ENCODE results near the gene VAV2. TPM values are rescaled to one million over a fixed set of nuclear protein-coding genes. Genes with fewer than 3 reads are reported as not detected.
"Not testable (repeated sequence)": the region's sequence is repeated elsewhere in the genome, so short reads cannot be mapped to it uniquely, and the experiment has no call there.

The VAV2 gene
- total RNA-seq, 1 donor from 2014 or later, result 34.8 TPM

- DNase-seq (ENCODE audit: low spot score) (no peak), ATAC-seq (no peak)
Measured at GRCh38 chr9:133777068-133777791, 214.9 kb downstream of the VAV2 start.

DNA sequence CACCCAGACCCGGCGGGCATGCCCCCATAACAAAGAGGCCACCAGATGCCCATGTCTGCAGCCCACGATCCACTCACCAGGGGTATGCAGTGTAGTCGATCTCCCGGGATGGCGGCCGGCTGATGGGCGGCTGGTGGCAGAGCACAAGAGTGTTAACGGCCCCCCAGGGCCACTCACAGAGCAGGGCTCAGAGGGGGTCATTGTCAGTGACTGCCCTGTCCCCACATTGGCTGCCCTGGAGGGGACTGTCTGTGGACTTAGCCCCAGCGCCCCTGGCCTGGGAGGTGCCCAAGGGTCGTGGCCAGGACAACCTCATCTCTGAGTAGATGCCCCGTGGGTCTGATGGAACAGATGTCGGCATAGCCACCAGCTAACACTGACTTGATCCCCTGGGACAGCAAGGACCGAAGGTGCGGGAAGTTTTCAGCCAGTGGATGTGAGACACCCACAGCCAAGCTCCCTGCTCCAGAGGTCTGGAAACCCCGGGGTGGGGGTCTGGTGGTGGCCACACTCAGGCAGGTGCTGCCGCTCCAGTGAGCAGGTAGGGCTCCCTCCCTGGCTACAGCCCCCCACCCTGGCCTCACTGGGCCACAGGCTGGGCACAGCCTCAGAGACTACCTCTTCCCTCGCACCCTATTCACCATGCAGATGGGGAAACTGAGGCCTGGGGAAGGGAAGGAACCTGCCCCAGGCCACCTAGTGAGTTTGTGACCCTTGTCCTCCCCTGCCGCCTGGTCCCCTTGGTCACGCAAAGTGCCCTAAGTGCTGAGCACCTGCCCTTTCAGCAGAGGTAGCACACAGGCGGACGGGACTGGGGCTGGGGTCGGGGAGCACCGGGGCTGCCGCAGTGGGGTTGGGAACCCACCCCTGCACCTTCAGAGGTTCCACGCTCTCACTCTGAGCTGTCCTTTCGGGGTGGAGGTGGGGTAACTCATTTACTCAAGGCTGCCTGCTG, 215.9 kb downstream of the VAV2 start:
- no peak for DNase-seq (ENCODE audit: low spot score)
- peak; percentile 9 for ATAC-seq

GRCh38 chr9:133775291-133775690, 216.8 kb downstream of the VAV2 start:
- ATAC-seq (no peak), DNase-seq (ENCODE audit: low spot score) (no peak)

DNA sequence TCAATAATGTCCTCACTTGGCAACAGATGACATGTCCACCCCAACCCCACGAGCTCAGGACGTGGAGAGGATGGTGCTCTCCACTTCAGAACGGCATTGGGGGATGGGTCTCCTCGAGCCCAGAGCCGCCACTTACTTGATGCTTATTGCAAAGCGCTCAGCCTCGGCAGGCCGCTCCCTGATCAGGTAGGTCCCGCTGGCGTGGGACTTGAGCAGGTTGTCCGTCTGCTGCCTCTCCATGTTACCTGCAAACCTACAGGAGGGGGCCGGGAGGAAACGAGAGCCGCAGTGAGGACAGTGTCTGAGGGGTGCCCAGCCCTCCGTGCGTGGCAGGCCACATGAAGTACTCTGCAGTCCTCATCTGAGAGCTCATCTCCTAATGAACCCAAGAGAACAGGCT, 217.3 kb downstream of the VAV2 start:
- DNase-seq (ENCODE audit: low spot score) (no peak), ATAC-seq (no peak)

DNA sequence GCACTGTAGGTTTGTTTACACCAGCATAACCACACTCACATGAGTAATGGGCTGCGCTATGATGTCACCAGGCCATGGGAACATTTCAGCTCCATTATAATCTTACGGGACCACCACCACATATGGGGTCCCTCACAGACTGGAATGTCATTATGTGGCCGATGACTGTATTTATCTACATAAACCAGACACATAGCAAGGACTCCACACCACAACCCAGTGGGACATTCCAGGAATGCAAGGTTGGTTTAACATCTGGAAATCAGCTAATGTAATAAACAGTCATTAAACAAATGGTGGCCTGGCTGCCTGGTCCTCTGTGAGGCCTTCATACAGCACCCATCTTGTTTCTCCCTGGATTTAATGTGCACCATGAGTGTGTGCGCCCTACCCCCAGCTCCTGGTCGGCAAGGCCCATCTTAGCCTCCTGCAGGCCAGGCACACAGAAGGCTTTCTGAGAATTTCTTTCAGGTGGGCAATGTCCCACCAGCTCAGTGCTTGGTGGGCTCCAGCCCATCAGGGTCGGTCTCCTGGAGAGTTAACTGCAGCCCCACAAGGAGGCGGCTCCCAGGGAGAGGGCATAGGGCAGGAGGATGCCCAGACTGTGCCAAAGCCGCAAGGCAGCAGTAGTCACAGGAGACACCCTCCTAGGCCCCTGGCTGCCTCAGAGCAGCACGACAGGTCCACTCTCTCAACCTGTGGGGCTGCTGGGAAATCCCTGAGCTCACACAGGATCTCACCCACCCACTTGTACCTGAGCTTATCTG, 218.1 kb downstream of the VAV2 start:
- DNase-seq (ENCODE audit: low spot score) (no peak), ATAC-seq (no peak)

- DNase-seq (ENCODE audit: low spot score) (peak; percentile 33), ATAC-seq (no peak)
Measured at GRCh38 chr9:133772581-133772980, 219.5 kb downstream of the VAV2 start.

DNA sequence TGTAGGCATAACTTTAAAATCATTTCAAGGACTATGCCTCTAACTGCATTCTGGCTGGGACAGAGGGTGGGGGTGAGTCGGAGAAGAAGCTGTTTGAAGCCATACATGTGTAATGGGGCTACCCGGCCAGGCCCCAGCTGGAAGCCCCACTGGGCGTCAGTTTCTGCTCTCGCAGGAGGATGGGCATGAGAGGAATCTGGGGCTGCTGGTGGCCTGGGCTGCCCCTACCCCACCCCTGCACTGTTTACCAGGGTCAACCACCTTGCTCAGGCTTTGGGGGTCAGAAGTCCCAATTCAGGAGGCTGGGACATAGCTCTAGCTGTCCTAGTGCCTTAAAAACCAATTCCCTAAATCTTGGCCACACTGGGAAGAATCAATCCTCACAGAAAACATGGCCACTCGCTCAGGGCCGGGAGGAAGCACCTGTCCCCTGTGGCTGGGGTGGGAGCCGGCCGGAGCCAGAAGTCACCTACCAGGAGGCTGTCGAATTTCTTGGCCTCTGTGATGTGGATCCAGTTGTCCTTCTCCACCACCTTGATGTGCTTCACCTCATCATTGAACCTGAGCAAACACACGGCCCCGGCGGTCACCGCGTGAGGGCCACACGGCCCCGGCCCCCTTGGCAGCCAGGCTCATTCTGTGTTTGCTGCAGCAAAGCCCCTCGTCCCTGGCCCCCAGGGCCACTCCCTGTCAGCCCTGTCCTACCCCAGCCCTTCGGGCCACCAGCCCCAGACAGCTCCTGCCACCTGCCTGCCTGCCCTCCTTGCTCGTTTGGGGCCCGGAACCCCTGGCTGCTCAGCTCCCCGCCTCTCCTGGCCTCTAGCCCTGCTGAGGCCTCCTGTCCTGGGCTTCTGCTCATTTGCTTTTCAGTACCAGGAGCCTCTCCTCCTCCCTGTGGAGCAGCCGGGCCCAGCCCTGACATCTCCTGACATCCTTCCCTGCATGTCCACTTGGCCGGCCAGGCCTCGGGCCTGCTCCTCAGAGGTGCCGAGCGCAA, 220.3 kb downstream of the VAV2 start:
- no peak for ATAC-seq
- DNase-seq (ENCODE audit: low spot score), result peak; percentile 43

- peak; percentile 17 for ATAC-seq
- peak; percentile 67 for DNase-seq (ENCODE audit: low spot score)
Measured at GRCh38 chr9:133770076-133770777, 221.9 kb downstream of the VAV2 start.

- ATAC-seq, result peak; percentile 18
- no peak for DNase-seq (ENCODE audit: low spot score)
Measured at GRCh38 chr9:133769511-133770075, 222.5 kb downstream of the VAV2 start.

DNA sequence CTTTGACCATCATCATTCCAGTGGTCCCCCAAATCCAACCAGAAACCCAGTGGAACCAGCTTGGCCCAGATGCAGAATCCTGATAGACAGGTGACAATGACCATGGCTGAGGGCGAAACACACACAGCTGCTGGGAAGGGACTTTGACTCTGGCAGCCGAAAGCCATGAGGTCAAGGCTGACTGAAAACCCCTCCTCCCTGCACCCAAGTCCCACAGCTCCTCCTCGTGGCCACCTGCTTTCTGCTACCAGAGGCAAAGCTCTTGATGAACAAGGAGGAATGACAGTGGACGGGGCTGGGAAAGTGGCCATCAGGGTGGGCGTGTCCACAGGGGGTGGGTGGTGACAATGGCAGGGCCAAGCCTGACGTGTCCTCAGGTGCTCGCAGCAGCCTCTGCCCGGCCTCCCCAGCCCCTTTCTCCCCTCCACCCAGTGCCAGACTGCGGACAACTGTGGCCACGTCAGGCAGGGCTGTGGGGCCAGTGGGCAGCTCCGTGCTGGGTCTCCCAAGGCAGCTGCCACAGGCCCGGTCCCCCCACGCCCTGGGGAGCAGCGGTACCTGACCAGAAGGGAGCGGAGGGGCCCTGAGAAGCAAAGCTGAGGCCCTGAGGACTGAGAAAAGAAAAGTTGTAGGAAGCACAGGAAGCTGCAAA, 223.1 kb downstream of the VAV2 start:
- peak; percentile 91 for ATAC-seq
- peak; percentile 99 for DNase-seq (ENCODE audit: low spot score)

- peak; percentile 47 for DNase-seq (ENCODE audit: low spot score)
- no peak for ATAC-seq
Measured at GRCh38 chr9:133768371-133768858, 223.7 kb downstream of the VAV2 start.

GRCh38 chr9:133767625-133768024, 224.5 kb downstream of the VAV2 start:
- peak; percentile 43 for DNase-seq (ENCODE audit: low spot score)
- ATAC-seq, result no peak

- DNase-seq (ENCODE audit: low spot score) (no peak), ATAC-seq (no peak)
Measured at GRCh38 chr9:133767008-133767407, 225.1 kb downstream of the VAV2 start.

GRCh38 chr9:133766234-133766633, 225.9 kb downstream of the VAV2 start:
- not testable (repeated sequence) for ATAC-seq; DNase-seq (ENCODE audit: low spot score)

DNA sequence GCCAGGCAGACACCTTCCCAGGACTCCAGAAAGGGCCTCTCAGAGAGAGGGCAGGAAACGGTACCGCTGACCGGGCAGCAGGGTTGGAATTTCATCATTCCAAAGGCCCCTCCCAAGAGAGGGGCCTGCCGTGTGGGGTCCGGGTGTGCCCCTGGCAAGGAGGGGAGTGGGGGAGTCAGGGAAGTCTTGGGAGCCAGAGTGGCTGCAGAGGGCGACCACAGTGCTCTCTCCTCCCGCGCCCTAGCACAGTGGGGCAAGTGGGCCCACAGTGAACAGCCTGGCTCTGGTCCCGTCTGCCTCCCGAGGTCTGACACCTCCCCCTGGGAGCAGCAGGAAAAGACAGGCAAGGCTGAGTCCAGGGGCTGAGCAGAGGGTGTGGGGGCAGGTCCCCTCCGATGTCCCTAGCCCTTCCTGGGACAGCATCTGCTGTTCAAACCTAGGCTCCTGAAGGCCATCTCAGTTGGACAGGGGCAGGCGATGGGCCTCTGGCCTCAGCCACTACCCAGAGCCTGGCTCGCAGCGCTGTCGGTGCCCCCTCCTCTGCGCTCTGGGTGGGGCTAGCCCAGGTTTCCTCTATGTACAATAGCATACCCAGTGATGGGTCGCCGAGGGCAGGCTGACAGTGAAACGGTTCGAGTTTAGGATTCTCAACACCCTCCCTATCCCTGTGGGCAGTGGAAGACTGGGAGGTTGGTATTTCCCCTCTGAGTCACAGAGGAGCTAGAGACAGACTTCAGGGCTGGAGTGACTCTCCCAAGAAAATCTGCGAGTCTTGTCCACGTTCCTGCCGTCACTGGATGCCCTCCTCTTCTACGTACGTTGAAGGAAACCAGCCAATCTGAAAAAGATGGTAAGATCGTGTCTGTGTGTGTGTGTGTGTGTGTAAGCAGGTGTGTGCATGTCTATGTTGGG, 228.6 kb downstream of the VAV2 start:
- peak; percentile 38 for DNase-seq (ENCODE audit: low spot score)
- no peak for ATAC-seq

- peak; percentile 40 for DNase-seq (ENCODE audit: low spot score)
- no peak for ATAC-seq
Measured at GRCh38 chr9:133762488-133763271, 229.4 kb downstream of the VAV2 start.

Data from left lobe of liver (tissue), 2 donors.